Astrocyte of the cerebellum (primary cell): Measurements from ENCODE around the gene HIVEP3.

ENCODE experiments used
- DNase-seq: peaks from one replicate; pipeline ENCODE4 v3.0.0-alpha.2; 2011; ENCODE audit warnings: low read depth
- H3K4me3 ChIP-seq: 2 replicates; pipeline ENCODE4 v1.5.1; 2011; ENCODE audit warnings: mild to moderate bottlenecking, low read depth, low read length, moderate library complexity
- CTCF ChIP-seq: IDR thresholded peaks from 2 replicates; pipeline ENCODE4 v1.5.1; 2012; ENCODE audit warnings: low read length, low read depth, moderate library complexity, mild to moderate bottlenecking; ENCODE audit errors: missing control alignments
- in situ Hi-C: cut with HindIII; loops from 2 replicates; pipeline ENCODE4 v1.10.0; 2017; ENCODE audit warnings: low sequenced_read_pairs

The HIVEP3 gene

GRCh38 chr1:41497056-41497440 lies 421.7 kb downstream of the HIVEP3 start:
- in situ Hi-C loops: no loop called here
- no peak for TF ChIP-seq CTCF
- no peak for DNase-seq
- H3K4me3 ChIP-seq: no peak overlapping the region

GRCh38 chr1:41496080-41497055 lies 422.4 kb downstream of the HIVEP3 start:
- peak; percentile 57 for DNase-seq
- H3K4me3 ChIP-seq: peak overlapping the region; percentile 2
- in situ Hi-C loops: no loop called here
- TF ChIP-seq CTCF: no peak

- H3K4me3 ChIP-seq: no peak overlapping the region
- in situ Hi-C loops: no loop called here
- TF ChIP-seq CTCF: peak; percentile 16
- no peak for DNase-seq
Observed at GRCh38 chr1:41495210-41495948, 423.3 kb downstream of the HIVEP3 start.

- no peak for TF ChIP-seq CTCF
- DNase-seq: no peak
- in situ Hi-C loops: no loop called here
- no peak overlapping the region for H3K4me3 ChIP-seq
Observed at GRCh38 chr1:41494351-41495209, 424.1 kb downstream of the HIVEP3 start.

- no peak for DNase-seq
- no peak overlapping the region for H3K4me3 ChIP-seq
- in situ Hi-C loops: no loop called here
- no peak for TF ChIP-seq CTCF
Observed at GRCh38 chr1:41493626-41494350, 424.9 kb downstream of the HIVEP3 start.

GRCh38 chr1:41493117-41493536 lies 425.6 kb downstream of the HIVEP3 start:
- DNase-seq: peak; percentile 29
- H3K4me3 ChIP-seq: no peak overlapping the region
- in situ Hi-C loops: no loop called here
- no peak for TF ChIP-seq CTCF
